Forelimb muscle (tissue), 1 donor: ENCODE measurements around the gene PHOSPHO2. TPM values are rescaled to one million over a fixed set of nuclear protein-coding genes. Genes with fewer than 3 reads are reported as not detected.

Source experiments
- DNase-seq: peaks from one replicate; pipeline ENCODE4 v3.0.0-alpha.2; 2013; ENCODE audit warnings: low read depth
- polyA plus RNA-seq: library from polyadenylated mRNA; unstranded; fragments of 120-200 nt; gene quantifications from one replicate; pipeline ENCODE4 v1.2.1, GENCODE V29; 2013; ENCODE audit not compliant: insufficient read length

PHOSPHO2 gene, protein sequence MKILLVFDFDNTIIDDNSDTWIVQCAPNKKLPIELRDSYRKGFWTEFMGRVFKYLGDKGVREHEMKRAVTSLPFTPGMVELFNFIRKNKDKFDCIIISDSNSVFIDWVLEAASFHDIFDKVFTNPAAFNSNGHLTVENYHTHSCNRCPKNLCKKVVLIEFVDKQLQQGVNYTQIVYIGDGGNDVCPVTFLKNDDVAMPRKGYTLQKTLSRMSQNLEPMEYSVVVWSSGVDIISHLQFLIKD
- 3.5 TPM for polyA plus RNA-seq

DNA sequence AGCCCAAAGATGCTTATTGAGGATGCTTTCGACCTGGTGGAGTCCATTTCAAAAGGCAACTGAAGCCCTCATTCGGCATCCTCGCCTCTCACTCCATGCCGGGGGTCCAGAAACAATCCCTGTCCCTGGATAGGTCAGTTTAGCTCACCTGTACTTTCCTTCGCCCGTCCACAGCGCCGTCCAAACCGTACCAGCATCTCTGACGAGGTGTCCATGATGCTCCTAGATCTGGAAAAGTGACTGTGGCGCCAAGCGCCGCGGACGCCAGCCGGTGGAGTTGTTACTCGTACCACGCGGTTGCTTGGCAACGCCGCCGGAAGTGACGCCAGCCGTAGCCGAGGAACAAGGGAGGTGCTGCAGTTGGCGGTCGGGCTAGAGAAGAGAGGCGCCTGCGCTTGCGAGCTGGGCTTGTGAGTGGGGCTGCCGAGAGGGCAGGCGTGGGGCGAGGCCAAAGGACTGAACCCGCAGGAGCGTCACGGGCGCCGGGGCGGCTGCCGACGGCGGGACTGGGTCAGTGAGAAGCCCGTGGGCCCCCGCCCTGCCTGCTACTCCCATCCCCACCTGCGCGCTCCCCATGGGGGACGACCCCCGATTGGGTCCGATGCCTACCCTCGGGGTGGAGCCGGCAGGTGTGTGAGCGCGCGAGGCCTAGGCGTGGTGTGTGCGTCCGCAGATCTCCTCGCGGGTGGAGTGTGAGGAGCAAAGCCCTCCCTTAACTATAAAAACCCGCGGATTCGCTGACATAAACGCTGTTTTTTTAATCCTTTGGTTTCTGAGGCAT, at the start of gene PHOSPHO2, which contains the start of gene CFAP210:
Gene PHOSPHO2, plus strand, starts transcription at position 357 of the 781 bp plus-strand sequence. CDS start 6,503 bp downstream, outside the sequence.
Gene CFAP210, minus strand, starts transcription at position 293 of the 781 bp plus-strand sequence. Its CDS starts 78 bp downstream, at position 215.
- peak; percentile 92 for DNase-seq

DNA sequence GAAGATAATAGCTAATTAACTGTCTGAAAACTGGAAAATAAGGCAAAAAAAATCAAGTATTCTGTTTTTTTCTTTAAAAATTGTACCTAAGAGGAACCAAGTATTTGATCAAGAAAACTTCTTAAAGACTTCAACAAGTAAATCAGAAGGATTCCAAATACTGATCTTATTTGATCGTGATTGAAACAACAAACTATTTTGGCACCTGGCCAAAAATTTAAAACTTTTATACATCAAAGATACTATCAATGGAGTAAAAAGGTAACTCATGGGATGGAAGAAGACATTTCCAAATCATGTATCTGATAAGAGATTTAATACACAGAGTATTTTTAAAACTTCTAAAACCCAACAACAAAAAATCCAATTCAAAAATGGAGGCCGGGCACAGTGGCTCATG, 46.8 kb upstream of the PHOSPHO2 start:
- DNase-seq = no peak

DNA sequence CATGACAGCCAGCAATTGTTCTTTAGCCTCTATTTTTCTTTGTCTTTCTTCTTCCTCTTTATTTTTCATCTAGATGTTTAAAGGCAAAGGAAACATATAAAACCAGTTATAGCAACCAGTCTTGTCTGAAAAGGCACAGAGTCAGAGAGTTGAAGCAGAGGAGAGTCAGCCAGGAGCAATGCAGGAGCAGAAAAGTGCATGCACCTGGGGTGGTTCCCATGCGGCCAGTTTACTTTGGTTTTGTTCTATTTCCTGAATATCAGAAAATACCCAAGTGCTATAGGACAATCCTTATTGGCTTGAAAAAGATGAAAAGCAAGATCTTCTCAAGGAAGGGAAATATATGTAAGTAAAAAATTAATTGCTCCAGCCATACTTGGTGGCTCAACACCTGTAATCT, 45.0 kb upstream of the PHOSPHO2 start:
- no peak for DNase-seq

DNA sequence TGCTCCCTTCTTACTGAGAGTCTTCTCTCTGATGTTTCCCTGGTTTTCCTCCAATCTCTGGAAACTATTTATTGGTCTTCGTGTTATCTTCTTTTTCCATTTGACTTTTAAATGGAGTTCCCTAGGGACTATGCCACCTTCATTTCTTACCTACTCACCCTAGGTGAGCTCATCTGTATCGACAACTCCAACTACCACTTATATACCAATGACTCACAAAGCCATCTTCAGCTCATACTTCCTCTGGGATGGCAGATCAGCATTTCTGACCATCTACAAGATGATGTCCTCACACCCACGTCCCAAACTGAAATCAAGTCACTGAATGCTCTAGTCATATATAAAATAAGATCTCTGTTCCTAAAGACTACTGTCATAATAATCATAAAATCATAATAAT, 40.6 kb upstream of the PHOSPHO2 start:
- DNase-seq = no peak

DNA sequence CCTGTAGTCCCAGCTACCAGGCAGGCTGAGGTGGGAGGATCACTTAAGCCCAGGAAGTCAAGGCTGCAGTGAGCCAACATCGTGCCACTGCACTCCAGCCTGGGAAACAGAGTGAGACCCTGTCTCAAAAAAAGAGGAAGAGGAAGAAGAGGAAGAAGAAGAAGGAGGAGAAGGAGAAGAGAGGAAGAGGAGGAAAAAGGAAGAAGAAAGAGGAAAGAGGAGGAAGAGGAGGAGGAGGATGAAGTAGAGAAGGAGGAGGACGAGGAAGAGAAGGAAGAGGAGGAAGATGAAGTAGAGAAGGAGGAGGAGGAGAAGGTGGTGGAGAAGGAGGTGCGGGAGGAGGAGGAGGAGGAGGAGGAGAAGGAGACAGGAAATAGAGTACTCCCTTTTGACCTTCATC, 38.1 kb upstream of the PHOSPHO2 start:
- no peak for DNase-seq

DNA sequence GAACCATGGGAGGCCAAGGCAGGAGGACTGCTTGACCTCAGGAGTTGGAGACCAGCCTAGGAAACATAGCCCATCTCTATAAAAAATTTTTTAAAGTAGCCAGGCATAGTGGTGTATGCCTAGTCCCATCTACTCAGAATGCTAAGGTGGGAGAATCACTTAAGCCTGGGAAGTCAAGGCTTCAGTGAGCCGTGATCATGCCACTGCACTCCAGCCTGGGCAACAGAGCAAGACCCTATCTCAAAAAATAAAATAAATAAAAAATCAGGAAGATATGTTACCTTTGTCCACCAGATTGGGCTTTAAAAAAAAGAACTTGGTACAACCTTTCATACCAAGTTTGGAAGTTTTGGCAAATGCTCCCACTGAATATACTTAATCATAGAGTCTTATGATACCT, 35.4 kb upstream of the PHOSPHO2 start:
- no peak for DNase-seq

DNA sequence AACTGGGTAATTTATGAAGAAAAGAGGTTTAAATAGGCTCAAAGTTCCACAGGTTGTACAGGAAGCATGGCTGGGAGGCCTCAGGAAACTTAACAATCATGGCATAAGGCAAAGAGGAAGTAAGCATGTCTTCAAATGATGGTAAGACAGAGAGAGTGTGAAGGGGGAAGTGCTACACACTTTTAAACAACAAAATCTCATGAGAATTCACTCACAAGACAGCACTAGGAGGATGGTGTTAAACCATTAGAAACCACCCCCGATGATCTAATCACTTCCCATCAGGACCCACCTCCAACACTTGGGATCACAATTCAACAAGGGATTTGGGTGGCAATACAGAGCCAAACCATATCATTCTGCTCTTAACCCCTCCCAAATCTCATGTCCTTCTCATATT, 34.9 kb upstream of the PHOSPHO2 start:
- no peak for DNase-seq

DNA sequence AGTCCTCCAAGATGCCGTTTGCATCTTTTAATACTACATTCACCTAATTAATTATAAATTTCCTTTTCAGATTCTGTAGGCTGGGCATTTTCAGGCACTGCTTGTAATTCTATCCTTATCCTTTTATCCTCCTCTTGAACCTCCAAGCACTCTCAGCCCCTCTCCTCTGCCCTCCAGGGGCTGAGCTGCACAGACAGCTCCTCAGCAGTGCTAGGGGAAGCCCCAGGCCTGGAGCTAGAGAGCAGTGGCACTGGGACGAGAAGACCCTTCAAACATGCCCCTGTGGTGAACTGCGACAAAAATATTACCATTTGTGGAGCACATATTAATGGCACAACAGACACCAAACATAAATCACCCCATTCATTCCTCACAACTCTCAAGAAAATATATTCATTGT, 33.0 kb upstream of the PHOSPHO2 start:
- DNase-seq = no peak

DNA sequence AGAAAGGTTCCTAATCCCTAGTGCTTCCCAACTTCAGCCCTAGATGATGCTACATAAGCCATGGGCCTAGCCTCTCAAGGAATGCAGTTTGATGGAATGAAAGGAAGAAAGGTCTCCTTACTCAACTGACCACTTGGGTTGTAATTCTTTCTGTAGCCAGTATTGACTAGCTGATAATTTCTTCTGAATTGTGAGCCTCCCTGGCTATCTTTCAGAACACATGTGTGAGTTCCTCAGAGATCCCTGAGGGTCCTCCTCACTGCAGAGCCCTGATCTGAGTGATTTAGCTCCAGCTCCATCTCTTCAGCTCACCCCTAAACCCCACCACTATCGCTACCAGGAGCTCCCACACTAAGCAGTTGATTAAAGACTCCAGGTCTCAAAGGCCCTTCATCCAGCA, 31.5 kb upstream of the PHOSPHO2 start:
- no peak for DNase-seq

DNA sequence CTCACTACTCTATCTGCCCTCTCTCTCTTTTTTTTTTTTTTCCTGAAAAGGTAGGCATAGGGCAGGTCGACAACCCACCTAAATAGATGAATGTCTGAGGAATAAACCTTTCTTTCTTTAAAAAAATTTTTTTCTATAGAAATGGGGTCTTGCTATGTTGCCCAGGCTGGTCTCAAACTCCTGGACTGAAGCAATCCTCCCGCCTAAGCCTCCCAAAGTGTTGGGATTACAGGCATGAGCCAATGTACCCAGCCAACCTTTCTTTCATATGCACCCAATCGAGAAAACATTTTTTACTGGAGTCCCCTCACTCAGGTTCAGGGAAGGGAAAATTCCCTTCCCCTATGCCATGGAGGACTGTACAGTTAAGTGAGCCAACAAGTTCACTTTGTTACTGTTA, 31.0 kb upstream of the PHOSPHO2 start:
- no peak for DNase-seq

DNA sequence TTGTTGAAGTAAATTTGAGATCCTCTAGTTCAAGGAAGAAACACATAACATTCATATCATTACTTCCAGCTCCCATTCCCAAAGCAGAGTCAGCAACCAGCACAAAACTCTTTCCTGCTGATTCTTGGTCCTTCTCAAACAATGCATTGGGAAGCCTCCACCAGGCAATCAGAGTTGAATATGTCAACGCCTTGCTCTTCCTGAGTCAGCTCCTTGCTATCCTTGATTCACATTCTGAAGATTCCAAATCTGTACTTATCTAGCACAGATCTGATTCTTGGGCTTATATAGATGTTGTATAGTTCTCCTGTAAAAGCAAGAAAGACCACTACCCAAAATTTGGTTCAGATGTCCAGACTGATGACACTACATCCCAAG, 29.7 kb upstream of the PHOSPHO2 start:
- no peak for DNase-seq

DNA sequence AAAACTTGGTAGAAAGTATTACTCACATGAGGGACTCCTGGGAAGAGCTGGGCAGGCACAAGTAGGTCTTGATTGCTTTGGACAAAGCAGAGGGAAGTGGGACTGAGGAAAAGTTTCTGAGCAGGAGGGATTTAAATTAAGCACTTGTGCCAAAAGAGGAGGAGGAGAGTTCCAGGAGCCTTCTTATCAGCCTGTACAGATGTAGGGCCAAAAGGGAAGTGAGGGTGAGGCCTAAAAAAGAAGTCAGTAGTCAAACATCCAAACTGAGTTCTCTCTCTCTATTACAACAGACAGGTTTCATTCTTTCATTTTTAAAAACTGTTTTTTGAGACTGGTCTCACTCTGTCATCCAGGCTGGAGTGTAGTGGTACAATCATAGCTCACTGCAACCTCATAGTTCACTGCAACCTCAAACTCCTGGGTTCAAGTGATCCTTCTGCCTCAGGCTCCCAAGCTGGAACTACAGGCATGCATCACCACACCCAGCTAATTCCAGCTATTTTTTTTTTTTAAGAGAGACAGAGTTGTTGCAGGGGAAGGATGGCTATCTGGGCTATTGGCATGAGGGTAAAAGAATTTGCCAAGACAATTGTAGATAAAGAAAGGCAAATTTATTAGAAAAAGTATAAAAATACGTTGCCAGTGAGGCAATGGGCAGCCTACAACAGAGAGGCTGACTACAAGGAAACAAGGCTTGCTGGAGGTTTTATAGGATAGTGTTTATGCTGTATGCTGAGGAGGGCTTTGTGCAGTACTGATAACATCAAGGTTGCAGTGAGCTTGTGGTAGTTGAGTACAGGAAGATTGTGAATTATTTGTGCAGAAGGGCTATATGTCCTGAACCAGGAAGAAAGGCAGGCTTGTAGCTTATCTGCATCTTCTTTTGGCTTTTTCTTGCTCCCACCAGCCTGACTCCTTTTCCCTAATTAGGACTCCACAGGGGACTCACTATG, 29.0 kb upstream of the PHOSPHO2 start:
- no peak for DNase-seq

DNA sequence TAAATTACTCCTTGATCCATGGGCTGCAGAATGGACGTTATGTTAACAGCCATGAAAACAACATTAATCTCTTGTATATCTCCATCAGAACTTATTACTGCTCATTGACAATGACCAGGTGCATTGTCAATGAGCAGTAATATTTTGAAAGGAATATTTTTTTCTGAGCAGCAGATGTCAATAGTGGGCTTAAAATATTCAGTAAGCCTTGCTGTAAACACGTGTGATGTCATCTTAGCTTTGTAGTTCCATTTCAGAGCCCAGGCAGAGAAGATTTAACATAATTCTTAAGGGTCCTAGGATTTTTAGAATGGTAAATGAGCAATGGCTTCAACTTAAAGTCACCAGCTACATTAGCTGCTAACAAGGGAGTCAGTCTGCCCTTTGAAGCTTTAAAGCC, 26.7 kb upstream of the PHOSPHO2 start:
- no peak for DNase-seq

DNA sequence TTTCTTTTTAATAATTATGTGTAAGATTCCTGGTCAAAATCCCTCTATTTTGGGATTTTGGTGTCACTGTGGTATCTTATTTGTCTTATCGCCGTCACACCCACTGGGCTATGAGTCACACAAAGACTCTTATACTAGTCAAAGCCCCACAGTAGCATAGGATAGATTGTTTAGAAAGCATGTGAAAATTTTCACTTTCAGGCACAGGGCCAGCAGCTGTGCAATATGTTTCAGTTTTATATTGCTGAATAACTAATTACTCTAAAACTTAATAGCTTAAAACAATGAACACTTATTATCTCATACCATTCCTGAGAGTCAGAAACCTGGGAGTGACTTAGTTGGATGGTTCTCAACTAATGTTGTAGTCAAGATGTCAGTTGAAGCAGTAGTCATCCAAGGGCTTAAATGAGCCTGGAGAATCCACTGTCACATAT, 24.0 kb upstream of the PHOSPHO2 start:
- no peak for DNase-seq

DNA sequence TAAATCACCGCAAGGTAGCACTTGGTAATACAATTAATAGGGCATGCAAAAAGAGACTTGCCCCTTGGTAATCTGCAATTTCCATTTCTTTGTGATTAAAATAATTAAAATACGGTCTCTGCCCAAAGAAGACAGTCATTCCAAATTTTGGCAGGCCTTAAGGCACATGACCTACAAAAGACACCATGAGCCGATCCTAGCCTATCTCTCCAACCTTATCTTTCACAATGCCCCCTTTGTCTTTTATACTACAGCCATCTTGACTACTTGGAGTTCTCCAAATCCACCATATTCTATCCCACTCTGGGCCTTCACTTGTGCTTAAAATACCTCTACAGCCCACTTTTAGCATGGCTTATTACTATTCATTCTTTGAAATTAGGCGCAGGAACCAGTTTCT, 23.3 kb upstream of the PHOSPHO2 start:
- DNase-seq = no peak

DNA sequence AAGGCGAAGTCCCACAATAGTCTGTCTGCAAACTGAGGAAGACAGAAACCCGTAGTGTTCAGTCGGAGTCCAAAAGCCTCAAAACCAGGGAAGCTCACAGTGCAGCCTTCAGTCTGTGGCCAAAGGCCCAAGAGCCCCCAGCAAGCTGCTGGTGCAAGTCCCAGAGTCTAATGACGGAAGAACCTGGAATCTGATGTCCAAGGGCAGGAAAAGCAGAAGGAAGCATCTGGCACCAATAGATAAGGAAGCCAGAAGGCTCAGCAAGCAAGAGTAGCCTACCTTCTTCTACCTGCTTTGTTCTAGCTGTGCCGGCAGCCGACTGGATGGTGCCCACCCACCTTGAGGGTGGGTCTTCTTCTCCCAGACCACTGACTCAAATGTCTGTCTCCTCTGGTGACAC, 21.9 kb upstream of the PHOSPHO2 start:
- no peak for DNase-seq

DNA sequence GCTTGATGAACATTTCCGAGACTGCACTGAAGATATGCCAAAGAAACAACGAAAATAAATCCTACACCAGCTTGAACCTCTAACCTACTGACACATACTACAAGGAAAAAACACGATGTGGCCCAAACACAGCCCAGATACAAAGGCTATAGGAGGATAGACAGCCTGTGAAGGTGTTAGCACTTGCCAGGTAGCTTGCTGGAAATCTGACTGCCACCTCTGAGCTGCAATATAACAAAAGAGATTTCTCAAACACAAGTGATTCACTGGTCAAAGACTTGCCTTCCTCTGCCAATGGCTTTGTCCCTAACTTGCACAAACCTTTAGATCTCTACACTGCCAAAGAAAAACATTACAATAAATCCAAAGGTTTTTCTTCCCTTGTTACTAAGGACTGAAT, 21.2 kb upstream of the PHOSPHO2 start:
- no peak for DNase-seq

DNA sequence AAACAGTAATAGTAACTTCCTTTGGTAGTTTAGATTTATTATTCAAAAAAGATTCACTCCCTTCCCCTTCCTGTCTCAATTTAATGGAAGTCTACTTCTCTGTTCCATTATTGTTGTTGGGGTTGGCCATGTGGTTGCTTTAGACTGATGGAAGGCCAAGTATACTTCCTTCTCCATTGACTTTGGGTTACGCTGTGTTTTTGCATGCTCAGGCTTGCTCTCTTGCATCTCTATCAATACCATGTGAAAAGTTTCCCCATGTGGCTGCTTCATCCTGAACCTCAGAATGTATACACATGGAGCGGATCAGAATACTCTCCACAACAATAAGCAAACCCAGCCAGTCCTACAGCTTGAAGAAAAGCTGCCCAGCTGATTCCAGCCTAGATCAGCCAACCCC, 20.3 kb upstream of the PHOSPHO2 start:
- DNase-seq = no peak

DNA sequence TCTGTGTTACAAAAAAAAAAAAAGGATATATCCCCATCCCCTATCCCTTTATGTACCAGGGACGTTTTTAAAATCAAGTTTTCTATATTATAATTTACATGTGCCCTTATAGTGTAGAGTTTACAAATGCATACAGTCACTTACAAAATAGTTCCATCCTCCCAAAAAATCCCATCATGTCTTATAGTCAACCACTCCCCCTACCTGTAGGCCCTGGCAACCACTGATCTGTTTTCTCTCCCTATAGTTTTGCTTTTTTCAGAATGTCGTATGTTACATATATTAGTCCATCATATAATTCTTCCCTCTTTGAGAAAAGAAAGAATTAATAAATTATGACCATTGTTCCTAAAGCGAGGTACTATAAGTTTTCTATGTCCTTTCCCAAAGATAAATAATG, 17.9 kb upstream of the PHOSPHO2 start:
- DNase-seq = no peak

DNA sequence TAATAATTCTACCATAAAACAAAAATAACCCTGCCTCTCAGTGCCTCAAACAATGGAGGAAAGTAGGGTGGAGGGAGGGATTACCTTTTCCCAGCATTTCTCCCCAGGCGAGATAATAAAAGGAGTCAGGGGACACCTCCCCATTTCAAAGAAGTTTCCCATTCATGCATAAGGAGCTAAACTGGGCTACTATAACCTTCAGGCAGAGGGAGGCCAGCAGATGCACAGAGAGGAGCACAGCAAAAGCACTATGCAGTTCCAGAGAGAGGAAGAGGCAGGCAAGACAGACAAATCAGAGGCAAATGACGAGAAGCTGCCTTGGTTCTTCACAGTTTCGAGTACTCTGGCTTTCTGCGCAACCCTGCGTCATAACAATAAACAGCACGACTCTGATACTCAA, 17.4 kb upstream of the PHOSPHO2 start:
- no peak for DNase-seq

DNA sequence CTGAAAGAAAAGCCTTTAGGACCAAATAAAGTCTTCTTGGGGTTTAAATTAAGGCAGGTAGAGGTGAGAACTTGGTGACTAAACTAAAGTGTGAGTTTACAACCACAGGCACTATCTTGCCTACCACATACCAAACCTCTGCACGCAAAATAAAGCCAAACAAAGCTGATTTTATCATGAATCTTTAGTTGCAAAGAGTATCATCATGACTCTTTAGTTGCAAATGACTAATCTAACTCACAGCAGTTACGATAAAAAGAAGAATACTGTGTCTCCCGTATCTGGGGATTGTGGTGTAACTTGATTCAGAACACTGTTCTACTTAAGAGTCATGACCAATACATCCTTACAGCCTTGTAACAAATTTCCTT, 11.2 kb upstream of the PHOSPHO2 start:
- no peak for DNase-seq

DNA sequence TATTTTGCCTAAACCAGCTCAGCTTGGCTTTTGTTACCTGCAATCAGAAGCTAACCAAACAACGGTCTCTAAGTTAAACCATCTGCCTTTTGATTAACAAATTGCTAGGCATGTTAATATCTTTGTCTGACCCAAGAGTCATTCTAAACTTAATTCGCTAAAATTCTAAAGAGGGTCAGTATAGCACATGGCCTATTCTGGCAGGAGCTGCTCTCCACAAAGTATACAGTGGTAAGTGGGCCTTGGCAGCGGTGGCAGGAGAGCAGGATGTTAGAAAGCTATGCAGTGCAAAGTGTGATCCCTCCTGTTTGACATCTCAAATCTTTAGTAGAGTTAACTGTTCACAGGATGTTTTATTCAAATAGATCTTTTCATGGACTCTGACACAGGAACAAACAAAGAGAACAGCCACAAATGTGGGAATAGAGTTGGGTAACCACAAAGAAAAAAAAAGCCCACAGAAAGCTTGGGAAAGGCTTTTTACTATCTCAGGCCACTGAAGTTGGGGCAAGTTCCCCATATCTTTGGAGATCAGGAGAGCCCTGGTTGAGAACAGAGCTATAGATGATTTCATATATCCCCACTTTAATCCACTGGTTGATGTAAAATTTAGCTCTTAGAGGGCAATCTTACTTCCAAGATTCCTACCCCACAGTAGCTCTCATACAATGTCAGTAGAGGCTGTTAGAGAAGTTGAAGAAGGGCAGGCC, 10.7 kb upstream of the PHOSPHO2 start:
- DNase-seq = no peak
